HG03575 (cell line): ENCODE data around the gene POLR3F.
"Not testable (repeated sequence)": the region's sequence is repeated elsewhere in the genome, so short reads cannot be mapped to it uniquely, and the experiment has no call there.

Experiments
- ATAC-seq: cut with Tn5 transposase; IDR thresholded peaks from one replicate; pipeline ENCODE4 v1.9.1; 2021; ENCODE audit not compliant: unreplicated experiment, insufficient number of reproducible peaks, low FRiP score; ENCODE audit errors: extremely low read depth

Gene POLR3F

DNA sequence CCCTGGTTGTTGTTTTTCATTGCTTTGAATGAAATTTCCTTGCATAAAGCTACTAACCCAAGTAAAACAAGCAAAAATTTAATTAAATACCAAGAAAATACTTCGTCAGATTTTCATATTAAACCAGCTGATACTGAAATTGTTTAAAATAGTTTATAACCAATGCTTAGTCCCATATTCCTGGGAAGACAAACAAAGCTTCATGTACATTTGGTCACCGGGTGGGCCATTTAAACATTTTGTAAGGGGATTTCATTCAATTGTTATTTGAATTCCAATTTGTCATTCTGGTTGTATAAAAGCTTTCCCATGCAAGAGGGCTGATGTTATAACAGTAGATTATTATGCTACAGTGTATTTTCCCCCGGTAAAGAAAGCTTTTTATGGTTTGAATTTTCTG is 30.4 kb downstream of the POLR3F start:
- ATAC-seq = no peak

DNA sequence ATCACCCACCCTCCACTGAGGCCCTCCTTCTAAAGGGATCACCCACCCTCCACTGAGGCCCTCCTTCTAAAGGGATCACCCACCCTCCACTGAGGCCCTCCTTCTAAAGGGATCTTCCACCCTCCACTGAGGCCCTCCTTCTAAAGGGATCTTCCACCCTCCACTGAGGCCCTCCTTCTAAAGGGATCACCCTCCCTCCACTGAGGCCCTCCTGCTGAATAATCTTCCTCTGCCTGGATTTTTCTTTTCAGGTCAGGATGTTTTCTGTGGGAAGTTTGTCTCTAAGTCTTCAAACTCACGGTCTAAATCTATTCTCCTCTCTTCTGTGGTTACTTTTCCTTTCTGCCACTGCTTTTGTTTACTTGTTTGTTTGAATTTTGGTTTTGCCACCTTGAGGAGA is 34.5 kb downstream of the POLR3F start:
- not testable (repeated sequence) for ATAC-seq

DNA sequence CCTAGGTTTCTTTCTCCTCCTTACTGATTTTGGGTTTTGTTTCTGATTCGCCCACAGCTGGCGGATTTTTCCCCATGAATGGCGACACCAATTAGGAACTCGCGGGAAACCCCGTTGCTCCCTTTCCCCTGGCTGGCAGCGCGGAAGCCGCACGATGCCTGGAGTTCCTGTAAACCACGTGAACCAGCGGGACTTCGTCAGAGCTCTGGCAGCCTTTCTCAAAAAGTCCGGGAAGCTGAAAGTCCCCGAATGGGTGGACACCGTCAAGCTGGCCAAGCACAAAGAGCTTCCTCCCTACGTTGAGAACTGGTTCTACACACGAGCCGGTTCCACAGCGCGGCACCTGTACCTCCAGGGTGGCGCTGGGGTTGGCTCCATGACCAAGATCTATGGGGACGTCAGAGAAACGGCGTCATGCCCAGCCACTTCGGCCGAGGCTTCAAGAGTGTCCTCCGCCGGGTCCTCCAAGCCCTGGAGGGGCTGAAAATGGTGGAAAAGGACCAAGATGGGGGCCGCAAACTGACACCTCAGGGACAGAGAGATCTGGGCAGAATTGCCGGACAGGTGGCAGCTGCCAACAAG is 37.4 kb downstream of the POLR3F start:
- ATAC-seq = no peak

- ATAC-seq = no peak
These were observed 39.6 kb downstream of the POLR3F start for GRCh38 chr20:18506744-18507143.

DNA sequence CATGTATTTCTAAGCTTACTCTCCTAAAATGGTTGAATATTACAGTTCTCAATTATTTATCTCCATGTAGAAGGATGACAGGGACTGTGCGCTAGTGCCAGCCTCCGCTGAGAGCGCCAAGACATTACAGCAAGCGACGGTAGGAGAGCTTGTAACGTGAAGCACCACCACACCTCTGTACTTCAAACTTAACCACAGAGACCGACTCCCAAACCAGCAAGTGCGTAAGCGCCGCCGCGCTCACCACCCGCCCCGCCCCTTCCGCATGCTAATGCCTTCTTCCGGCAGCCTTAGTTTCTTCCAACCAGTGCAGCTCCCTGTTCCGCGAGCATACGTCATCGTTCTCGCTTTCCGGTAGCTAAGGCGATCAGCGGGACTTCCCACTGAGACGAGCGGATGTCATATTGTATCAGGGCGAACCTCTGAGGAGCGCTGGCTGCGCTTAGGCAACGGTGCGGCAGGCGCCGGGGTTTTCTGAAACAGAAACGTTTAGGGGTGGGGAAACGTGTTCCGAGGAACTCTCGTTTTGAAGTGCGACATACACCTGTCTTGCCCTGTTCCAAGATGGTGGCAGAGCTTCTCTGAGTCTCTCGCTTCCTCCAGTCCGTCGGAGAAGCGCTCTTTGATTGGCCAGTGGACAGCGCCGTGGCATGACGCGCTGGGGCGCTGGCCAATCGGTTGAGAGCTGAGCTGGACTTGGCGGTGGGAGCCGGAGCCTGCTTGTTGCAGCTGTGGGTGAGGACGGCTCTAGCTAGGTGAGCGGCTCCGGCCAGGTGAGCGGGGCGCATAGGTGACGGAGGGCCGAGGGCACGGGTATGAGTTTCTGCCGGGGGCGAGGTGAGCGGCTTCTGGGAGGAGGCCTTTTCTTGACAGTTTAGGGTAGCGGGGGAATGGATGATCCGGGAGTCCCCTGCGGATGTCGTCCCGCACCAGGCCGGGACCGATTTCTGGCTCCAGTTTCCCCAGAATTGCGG is 40.3 kb downstream of the POLR3F start, which contains the start of gene SEC23B:
Gene SEC23B, plus strand, starts transcription at position 723 of the 974 bp plus-strand sequence. CDS start 2,896 bp downstream, outside the sequence.
- peak; percentile 83 for ATAC-seq

DNA sequence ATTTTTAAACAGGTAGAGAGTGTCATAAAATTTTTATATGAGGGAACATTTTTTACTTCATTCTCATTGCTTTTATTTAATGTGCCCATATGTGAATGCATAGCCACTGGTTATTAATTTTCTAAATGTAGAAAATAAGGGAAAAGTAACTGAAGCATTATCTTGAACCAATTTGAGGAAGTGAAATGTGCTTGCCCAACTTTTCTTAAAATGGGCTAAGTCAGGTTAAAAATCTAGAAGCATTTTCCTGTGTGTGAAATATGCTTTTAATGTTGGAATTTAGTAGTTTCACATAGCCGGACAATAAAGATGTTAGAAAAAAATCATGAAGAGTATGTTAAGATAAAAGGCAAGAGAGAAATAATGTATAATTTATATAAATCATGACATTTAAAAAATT is 44.4 kb downstream of the POLR3F start:
- ATAC-seq = no peak

DNA sequence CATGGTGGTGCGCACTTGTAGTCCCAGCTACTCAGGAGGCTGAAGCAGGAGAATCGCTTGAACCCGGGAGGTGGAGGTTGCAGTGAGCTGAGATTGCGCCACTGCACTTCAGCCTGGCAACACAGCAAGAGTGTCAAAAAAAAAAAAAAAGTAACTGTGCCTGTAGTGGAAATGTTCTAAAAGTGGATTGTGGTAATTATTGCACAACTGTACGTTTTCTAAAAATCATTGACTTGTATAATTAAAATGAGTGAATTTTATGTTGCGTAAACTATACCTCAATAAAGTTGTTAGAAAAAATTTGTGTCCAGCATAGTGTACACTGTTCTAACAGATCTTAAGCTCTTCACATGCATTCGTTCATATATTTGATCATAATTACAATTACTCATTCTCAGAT is 46.0 kb downstream of the POLR3F start:
- ATAC-seq = no peak

- no peak for ATAC-seq
These were observed 46.9 kb downstream of the POLR3F start for GRCh38 chr20:18514127-18514526.

GRCh38 chr20:18515973-18516372 is 48.8 kb downstream of the POLR3F start:
- ATAC-seq = no peak

- ATAC-seq = not testable (repeated sequence)
These were observed 54.9 kb downstream of the POLR3F start for GRCh38 chr20:18522066-18522465.

- ATAC-seq = no peak
These were observed 55.9 kb downstream of the POLR3F start for GRCh38 chr20:18523066-18523465.

DNA sequence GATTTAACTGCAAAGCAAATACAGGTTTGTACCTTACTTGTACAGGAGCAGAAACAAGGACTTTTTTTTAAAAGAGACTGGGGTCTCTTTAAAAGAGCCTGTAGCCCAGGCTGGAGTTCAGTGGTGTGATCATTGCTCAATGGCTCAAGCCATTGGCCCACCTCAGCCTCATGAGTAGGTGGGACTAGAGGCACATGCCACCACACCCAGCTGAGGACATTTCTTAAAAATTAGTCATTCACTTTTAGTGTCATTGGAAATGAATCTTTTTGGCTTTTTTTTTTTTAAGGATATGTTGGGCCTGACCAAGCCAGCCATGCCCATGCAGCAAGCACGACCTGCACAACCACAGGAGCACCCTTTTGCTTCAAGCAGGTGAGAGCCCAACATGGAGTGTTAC is 57.5 kb downstream of the POLR3F start:
- no peak for ATAC-seq

DNA sequence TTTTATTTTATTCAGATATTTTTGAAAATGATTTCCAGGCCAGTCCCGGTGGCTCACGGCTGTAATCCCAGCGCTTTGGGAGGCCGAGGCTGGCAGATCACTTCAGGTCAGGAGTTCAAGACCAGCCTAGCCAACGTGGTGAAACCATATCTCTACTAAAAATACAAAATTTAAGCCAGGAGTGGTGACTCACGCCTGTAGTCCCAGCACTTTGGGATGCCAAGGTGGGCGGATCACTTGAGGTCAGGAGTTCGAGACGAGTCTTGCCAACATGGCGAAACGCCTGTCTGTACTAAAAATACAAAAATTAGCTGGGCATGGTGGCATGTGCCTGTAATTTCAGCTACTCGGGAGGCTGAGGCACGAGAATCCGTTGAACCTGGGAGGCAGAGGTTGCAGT is 59.6 kb downstream of the POLR3F start:
- ATAC-seq = not testable (repeated sequence)

- no peak for ATAC-seq
These were observed 60.1 kb downstream of the POLR3F start for GRCh38 chr20:18527339-18527738.

DNA sequence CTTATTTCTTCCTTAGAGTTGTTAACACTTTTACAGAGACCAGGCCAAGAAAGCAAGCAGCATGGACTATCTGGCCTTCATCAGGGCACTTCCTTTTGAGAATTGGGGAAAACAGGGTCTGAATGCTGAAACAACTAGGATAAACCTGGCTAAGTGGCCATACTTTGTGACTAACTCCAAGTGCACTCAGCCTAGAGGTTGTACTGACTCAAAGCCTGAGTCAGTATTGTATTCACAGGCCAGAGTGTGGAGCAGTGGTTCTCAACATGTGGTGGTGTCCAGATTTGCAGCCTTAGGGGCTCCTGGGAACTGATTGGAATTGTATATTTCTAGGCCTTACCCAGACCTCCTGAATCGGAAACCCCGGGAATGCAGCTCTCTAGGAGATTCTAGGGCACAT is 60.6 kb downstream of the POLR3F start:
- ATAC-seq = no peak

- no peak for ATAC-seq
These were observed 61.9 kb downstream of the POLR3F start for GRCh38 chr20:18529041-18529440.

DNA sequence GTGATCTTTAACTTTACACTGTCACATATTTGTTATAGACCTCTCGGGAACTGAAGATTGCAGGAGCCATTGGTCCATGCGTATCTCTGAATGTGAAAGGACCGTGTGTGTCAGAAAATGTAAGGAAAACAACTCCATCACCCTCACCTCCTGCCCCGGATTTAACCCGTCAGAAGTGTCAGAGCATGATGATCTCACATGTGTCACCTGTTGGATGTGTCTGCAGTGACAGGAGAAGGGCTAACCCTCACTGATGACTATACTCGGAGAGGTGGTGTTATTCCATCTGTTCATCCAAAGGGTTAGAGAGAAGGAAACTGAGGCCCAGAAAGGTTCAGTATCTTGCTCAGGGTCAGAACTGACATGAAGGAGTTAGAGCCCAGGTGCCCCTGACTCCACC is 65.4 kb downstream of the POLR3F start:
- no peak for ATAC-seq

GRCh38 chr20:18533491-18533890 is 66.3 kb downstream of the POLR3F start:
- ATAC-seq = no peak

GRCh38 chr20:18533978-18534644 is 66.9 kb downstream of the POLR3F start:
- no peak for ATAC-seq
